Fibroblast of peridontal ligament (primary cell): ENCODE data around the gene MLLT6.

Experiments used
- DNase-seq: peaks from one replicate; pipeline ENCODE4 v3.0.0-alpha.2; 2010; ENCODE audit errors: extremely low read depth

The MLLT6 gene

DNA sequence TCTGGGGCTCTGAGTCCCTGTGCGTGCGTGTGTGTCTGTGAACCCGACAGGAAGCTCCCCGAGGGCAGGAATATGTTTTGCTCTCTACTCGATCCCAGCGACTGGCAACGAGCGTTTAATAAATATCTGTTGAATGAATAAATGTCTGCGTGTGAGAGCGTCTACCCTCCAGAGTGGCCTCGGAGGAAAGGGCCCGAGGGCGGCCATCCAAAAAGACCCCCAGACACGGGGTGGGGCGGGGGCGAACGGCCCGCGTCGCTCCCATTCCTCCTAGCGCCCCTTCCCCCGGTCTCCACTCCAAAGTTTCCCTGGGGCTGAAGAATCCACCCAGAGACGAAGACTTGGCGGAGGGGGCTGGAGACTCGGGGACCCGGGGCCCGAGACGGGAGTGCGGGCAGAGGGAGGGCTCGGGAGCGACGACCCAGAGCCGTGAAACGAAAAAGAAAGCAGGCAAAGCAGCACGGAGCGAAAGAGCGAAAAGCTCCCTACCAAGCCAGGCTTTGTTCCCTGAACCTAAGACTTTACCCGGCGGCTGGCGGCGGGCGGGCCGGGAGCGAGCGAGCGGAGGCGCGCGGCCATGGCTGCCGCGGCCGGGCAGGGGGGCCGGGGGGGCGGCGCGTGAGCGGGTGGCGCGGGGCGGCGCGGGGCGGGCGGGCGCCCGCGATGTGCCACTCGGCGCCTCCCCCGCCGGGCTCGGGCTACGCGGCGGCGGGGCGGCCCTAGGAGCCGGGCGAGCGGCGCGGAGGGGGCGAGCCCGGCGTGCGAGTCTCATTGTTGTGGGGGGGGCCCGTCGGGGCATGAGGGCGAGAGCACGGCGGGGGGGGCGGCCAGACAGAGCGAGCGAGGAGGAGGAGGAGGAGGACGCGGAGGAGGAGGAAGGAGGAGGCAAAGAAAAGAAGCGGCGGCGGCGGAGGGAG, at the start of gene MLLT6:
MLLT6 (plus strand) TSS at position 668 of the 917 bp plus-strand sequence. CDS start 360 bp downstream, outside the sequence.
- peak; percentile 74 for DNase-seq

- DNase-seq, result no peak
Observed at GRCh38 chr17:38656959-38657823, 47.9 kb upstream of the MLLT6 start.

DNA sequence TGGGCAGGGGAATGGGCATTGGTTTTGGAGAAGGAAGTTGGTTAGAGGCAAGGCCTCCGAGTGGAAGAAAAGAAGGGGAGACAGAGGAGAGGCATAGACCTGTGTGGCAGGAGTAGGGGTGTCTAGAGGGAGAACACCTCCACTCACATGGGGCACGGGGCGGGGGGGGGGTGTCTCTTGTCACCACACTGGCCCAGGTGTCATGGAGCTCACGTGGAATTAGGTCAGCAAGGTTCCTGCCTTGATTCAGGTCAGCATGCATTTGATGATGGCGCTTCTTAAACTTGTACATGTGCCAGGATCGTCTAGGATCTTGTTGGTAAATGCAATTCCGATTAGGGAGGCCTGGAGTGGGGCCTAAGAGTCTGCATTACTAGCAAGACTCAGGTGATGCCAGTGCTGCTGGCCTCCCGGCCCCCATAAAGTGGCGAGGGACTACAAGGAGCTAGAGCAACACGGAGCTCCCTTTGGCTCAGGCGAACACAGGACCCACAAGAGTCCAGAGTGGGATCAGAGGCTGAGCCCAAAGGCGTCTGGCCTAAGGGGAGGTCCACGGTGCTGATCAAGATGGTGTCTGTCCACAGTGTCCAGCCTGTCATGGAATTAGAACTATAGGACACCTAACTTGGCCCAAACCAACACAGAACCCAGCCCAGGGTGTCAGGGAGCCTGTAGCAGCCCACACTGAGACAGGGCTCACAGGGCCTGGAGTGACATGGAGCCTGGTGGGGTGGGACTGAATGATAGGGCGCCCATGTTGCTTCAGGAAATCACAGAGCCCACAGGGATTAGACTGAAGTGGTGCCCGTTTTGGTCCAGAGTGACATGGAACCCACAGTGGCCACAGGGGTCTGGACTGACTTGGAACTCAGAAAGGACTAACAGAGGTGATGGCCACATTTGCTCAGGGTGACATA, 47.0 kb upstream of the MLLT6 start:
- no peak for DNase-seq

- DNase-seq, result no peak
Observed at GRCh38 chr17:38658741-38659345, 46.2 kb upstream of the MLLT6 start.

DNA sequence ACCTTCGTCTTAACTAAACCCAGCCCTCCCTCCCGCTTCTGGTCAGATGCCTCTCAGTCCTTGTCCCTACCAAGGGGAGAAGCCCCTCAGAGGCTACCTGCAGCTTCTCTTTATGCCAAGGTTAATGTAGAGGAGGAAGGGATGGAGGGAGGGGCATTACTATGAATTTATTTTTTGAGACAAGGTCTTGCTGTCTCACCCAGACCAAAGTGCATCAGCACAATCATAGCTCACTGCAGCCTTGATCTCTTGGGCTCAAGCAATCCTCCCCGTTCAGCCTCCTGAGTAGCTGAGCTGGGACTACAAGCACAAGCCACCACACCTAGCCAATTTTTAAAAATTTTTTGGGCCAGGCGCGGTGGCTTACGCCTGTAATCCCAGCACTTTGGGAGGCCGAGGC, 45.7 kb upstream of the MLLT6 start:
- no peak for DNase-seq

GRCh38 chr17:38660097-38661025, 44.7 kb upstream of the MLLT6 start:
- DNase-seq, result no peak

DNA sequence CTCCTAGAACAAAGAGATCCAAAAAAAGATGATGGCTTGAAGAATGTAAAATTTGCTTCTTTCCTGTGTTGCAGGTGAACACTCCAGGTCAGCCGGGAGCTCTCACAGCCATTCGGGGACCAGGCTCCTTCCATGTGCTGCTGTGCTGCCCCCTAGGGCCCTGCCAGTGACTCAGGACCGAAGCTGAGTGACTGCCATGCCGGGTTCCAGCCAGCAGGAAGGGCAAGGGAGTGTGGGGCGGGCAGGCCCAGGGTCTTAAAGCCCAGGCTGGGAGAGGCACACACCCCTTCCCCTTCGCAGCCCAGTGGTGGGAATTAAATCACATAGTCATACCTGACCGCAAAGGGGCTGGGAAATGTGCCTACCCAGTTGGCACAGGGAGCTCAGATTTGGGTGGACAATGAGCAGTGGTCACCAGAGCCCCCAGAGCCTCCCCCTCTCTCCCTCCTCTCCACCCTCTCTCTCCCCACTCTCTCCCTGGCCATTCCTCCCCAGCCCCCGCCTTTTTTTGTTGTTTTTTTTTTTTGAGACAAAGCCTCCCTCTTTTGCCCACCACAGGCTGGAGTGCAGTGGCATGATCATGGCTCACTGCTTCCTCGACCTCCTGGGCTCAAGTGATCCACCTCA, 41.8 kb upstream of the MLLT6 start:
- DNase-seq, result peak; percentile 14

DNA sequence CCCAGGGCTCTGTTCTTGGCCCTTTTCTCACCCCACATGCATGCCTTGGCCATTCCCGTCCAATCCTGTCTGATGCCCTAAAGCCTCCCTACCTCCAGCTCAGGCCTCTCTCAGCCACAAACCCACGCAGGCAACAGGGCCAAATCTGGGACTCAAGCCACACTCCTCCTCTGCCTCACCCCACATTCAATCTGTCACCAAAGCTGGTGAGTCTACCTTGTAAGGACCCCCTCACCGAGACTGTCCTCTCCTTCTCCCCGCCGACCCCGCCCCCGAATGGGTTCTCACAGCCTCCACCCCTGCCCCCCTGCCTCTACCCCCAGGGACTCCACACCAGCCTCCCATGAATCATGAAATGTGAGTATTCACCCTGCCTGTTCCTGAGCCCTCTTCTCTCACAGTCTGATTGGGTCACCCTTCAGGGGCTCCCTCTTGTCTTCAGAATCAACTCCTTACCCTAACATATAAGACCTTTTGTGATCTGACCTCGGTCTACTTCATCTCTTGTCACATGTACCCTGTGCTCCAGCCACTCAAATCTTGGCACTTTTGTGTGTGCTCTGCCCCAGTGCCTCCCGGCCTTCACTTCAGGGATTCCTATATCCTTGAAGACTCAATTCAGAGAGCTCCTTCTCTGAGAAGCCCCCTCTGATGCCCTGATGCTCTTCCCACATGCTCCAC, 41.0 kb upstream of the MLLT6 start:
- no peak for DNase-seq

DNA sequence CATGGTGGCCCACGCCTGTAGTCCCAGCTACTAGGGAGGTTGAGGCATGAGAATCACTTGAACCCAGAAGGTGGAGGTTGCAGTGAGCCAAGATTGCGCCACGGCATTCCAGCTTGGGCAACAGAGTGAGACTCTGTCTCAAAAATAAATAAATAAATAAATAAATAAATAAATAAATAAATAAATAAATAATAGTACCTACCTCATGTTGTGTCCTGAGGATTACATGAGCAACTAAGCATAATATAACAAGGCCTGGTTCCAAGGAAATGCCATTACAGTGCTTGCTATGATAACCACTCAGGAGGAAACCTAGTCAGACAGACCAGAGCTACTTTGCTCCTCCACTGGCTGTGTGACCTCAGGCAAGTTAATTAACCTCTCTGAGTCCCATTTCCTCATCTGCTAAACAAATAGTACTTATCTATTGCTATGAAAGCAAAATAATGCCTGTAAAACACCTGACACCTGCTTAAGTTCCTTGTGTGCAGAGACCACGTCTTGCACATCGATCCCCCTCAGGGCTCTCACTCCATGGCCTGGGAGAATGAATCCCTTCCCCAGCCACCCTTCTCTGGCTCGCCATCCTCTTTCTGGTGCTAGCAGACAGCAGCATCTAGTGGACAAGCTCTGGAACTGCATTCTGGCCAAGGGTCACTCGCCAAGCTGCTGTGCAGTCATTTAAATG, 37.8 kb upstream of the MLLT6 start:
- peak; percentile 70 for DNase-seq

GRCh38 chr17:38667787-38668122, 37.3 kb upstream of the MLLT6 start:
- DNase-seq, result no peak

- DNase-seq, result no peak
Observed at GRCh38 chr17:38669520-38669919, 35.6 kb upstream of the MLLT6 start.

DNA sequence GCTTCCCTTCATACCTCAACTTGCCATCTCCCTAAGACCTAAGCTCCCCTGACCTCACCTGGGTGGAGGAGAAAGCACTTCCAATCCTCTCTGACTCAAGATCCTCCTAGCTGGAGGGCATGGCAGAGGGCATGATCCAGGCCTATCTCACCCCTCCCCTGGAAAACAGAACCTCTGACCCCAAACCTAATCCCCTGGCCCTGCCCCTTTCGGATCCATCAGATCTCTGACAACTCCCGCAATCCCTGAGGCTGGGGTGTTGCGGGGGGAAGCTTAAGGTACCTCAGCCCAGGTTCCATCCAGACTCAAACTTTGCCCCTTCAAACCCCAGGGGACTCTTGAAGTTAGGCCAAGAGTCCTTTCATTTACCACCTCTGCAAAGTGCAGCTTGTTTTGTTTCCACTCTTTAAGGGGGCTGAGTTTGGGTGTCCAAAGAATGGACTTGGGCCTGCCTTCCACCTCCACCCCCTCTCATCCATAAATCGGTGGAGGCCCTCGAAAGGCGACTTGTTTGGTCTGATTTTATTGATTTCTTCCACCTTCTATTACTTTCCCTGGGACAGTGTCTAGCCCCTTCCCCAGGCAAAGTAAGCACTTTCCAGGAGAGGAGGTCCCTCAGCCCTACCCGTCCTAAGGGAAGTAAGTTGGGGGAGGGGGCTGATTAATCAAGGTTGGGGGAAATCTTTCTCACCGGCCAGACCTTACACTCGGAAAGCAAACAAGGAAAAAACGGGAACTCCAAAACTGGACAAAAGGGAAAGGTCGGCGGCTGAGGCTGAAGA, 32.9 kb upstream of the MLLT6 start:
- no peak for DNase-seq

GRCh38 chr17:38672788-38673706, 32.0 kb upstream of the MLLT6 start:
- DNase-seq, result no peak

DNA sequence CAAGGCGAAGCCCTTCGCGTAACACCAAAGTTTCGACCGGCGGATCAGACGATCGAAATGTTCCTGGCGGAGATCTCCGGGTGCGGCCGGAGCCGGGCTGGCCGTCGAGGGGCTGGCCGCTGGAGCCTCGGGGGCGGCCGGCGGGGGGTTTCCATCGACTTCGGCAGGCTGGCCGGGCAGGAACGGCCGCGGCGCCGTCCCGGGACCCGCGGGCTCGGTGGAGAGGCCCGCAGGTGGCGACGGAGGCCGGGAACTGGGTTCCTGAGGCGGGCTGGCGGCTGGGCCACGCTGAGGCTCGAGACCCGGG, 31.4 kb upstream of the MLLT6 start:
- no peak for DNase-seq

GRCh38 chr17:38674014-38674748, 30.9 kb upstream of the MLLT6 start:
- DNase-seq, result no peak
